Endothelial cell of umbilical vein (primary cell): ENCODE data around the gene NMD3. TPM values are rescaled to one million over a fixed set of nuclear protein-coding genes. Genes with fewer than 3 reads are reported as not detected.

Experiments
- Bru-seq: library from RNA; stranded (reverse); fragments of 400-500 nt; gene quantifications from one replicate; lab custom pipeline; 2021; lab: Mats Ljungman, UMichigan
- BruChase-seq, 2 experiments: library from RNA; stranded (reverse); fragments of 400-500 nt; gene quantifications; one replicate each; lab custom pipeline; 2021; lab: Mats Ljungman, UMichigan
- BruUV-seq: library from RNA; stranded (reverse); fragments of 400-500 nt; replicated peaks from 2 replicates; lab custom pipeline; 2021; lab: Mats Ljungman, UMichigan
- CTCF ChIA-PET: fragments of 300-600, 350-600 bp; sonication (Branson Sonifier 250); formaldehyde crosslinking; loops from one replicate; lab custom pipeline; 2021; ENCODE audit warnings: antibody characterized with exemption, inconsistent platforms; lab: Charles Lee
- POLR2A ChIA-PET: fragments of 300-600, 350-600 bp; sonication (Branson Sonifier 250); formaldehyde crosslinking; loops from one replicate; lab custom pipeline; 2021; ENCODE audit warnings: antibody characterized with exemption, inconsistent platforms; lab: Charles Lee
- DNase-seq: peaks from one replicate; pipeline ENCODE4 v3.0.0-alpha.2; 2011; ENCODE audit warnings: low read depth, low spot score
- FAIRE-seq: peaks from 2 replicates; lab custom pipeline; 2011; peaks lifted over from hg19 to GRCh38; lab: Jason Lieb, UNC
- H2AFZ ChIP-seq: 2 replicates; pipeline ENCODE4 v1.6.0; 2012; ENCODE audit warnings: low read depth, low read length, control low read depth, inconsistent platforms
- H3K27ac ChIP-seq: 2 replicates; pipeline ENCODE4 v1.5.1; 2011; ENCODE audit warnings: low read depth, mild to moderate bottlenecking, control low read depth, low read length, moderate library complexity; ENCODE audit not compliant: insufficient read depth
- H3K27me3 ChIP-seq, 2 experiments: 2 replicates each; pipeline versions ENCODE4 v1.6.0 to v1.6.1; 2011; ENCODE audit warnings: low read length in 2 of 2, mixed read lengths in 1 of 2; ENCODE audit not compliant: control insufficient read depth in 2 of 2, insufficient read depth in 2 of 2
- H3K36me3 ChIP-seq, 2 experiments: 2 replicates in 1 of 2; 3 replicates in 1 of 2; pipeline ENCODE4 v1.5.1; 2011; ENCODE audit warnings: low read length in 2 of 2, mild to moderate bottlenecking in 1 of 2, moderate library complexity in 1 of 2; ENCODE audit not compliant: control insufficient read depth in 2 of 2, insufficient read depth in 2 of 2; ENCODE audit errors: extremely low read depth in 1 of 2
- H3K4me1 ChIP-seq: 3 replicates; pipeline ENCODE4 v1.5.1; 2011; ENCODE audit warnings: mild to moderate bottlenecking, low read length; ENCODE audit not compliant: control insufficient read depth, insufficient read depth; ENCODE audit errors: extremely low read depth
- H3K4me2 ChIP-seq: 2 replicates; pipeline ENCODE4 v1.6.1; 2011; ENCODE audit warnings: low read length, control low read depth, mixed read lengths; ENCODE audit not compliant: insufficient read depth
- H3K4me3 ChIP-seq, 3 experiments: fragments of 200-600 bp in 1 of 3; sonication (generic), shearing (Covaris generic) in 1 of 3; replicated peaks in 1 of 3; 2 replicates each; pipeline ENCODE4 v1.5.1; 2011 to 2016; ENCODE audit warnings: control low read depth in 3 of 3, low read length in 3 of 3, mild to moderate bottlenecking in 2 of 3, inconsistent platforms in 1 of 3, low read depth in 1 of 3, moderate library complexity in 1 of 3; ENCODE audit not compliant: insufficient read depth in 1 of 3
- H3K79me2 ChIP-seq: 2 replicates; pipeline ENCODE4 v1.6.0; 2012; ENCODE audit warnings: low read length, inconsistent platforms; ENCODE audit not compliant: control insufficient read depth, insufficient read depth
- H3K9ac ChIP-seq: replicated peaks from 2 replicates; pipeline ENCODE3; 2011; ENCODE audit warnings: low read length, control low read depth; ENCODE audit not compliant: insufficient read depth; ENCODE audit errors: extremely low read depth
- H3K9me1 ChIP-seq: replicated peaks from 3 replicates; pipeline ENCODE4 v1.6.0; 2011; ENCODE audit warnings: mild to moderate bottlenecking, low read length; ENCODE audit not compliant: control insufficient read depth, insufficient read depth; ENCODE audit errors: extremely low read depth
- H3K9me3 ChIP-seq: replicated peaks from 2 replicates; pipeline ENCODE4 v1.5.1; 2012; ENCODE audit warnings: low read length, inconsistent platforms; ENCODE audit not compliant: control insufficient read depth, insufficient read depth
- H4K20me1 ChIP-seq: replicated peaks from 2 replicates; pipeline ENCODE3; 2011; ENCODE audit warnings: mild to moderate bottlenecking, low read length; ENCODE audit not compliant: control insufficient read depth, insufficient read depth; ENCODE audit errors: extremely low read depth
- CTCF ChIP-seq, 2 donors: IDR thresholded peaks; 1 replicate in 1 of 2; 2 replicates in 1 of 2; pipeline ENCODE4 v1.5.1; 2011; ENCODE audit warnings: low read length in 2 of 2, mild to moderate bottlenecking in 2 of 2, moderate library complexity in 2 of 2, control low read depth in 1 of 2, inconsistent platforms in 1 of 2, low read depth in 1 of 2; ENCODE audit not compliant: insufficient read depth in 1 of 2; ENCODE audit errors: extremely low read depth in 1 of 2
- FOS ChIP-seq: IDR thresholded peaks from 2 replicates; pipeline ENCODE4 v1.6.1; 2011; ENCODE audit warnings: mild to moderate bottlenecking, low read length, moderate library complexity, borderline replicate concordance; ENCODE audit not compliant: insufficient read depth
- GATA2 ChIP-seq: IDR thresholded peaks from 2 replicates; pipeline ENCODE4 v1.7.0; 2011; ENCODE audit warnings: low read depth, mild to moderate bottlenecking, moderate library complexity, mixed read lengths, low read length; ENCODE audit not compliant: insufficient read length, insufficient read depth
- JUN ChIP-seq: IDR thresholded peaks from 2 replicates; pipeline ENCODE4 v1.6.1; 2011; ENCODE audit warnings: borderline replicate concordance, low read depth; ENCODE audit not compliant: insufficient read length, insufficient read depth
- MYC ChIP-seq: IDR thresholded peaks from one replicate; pipeline ENCODE4 v1.6.1; 2011; ENCODE audit warnings: mild to moderate bottlenecking, low read depth, low read length
- POLR2A ChIP-seq: IDR thresholded peaks from 2 replicates; pipeline ENCODE4 v1.6.1; 2012; ENCODE audit warnings: low read depth, mild to moderate bottlenecking, control low read depth, low read length
- POLR2AphosphoS5 ChIP-seq: IDR thresholded peaks from 2 replicates; pipeline ENCODE4 v1.6.1; 2012; ENCODE audit warnings: low read depth, mild to moderate bottlenecking, control low read depth, low read length, moderate library complexity; ENCODE audit not compliant: insufficient read depth
- dilution Hi-C: fragments of 300-500 bp; cut with MboI; formaldehyde crosslinking; loops from one replicate; pipeline ENCODE4 v1.15.0; 2019; ENCODE audit warnings: low sequenced_read_pairs; ENCODE audit not compliant: extremely low pct_ligation_motif_present
- intact Hi-C: fragments of 100-400 bp; cut with micrococcal nuclease; formaldehyde crosslinking; loops from one replicate; pipeline ENCODE4 v1.10.0; 2022
- long read RNA-seq: library from polyadenylated mRNA; stranded (forward); transcript quantifications from one replicate; pipeline ENCODE4 v2.0.0, GENCODE V29; 2021
- polyA minus RNA-seq, 3 experiments: library from RNA; depleted of rRNA, polyadenylated mRNA; stranded (reverse); fragments of >200 nt; gene quantifications; 1 replicate in 1 of 3; 2 replicates in 2 of 3; pipeline ENCODE4 v1.2.3, GENCODE V29; 2011
- polyA plus RNA-seq, 4 experiments: library from polyadenylated mRNA; depleted of rRNA in 3 of 4; stranded (reverse) in 3 of 4; unstranded in 1 of 4; fragments of >200 nt; gene quantifications; 2 replicates each; pipeline versions ENCODE4 v1.2.1 to v1.2.3, GENCODE V29; 2011 to 2012; ENCODE audit warnings: missing spikeins in 1 of 4
- total RNA-seq: library from RNA; stranded (reverse); gene quantifications from 2 replicates; pipeline ENCODE4 v1.2.3, GENCODE V29; 2021

NMD3 gene
- total RNA-seq (53.8 and 57.9 TPM in 2 replicates), polyA plus RNA-seq (9.7 and 14.2 TPM in 2 replicates), polyA minus RNA-seq (54.0 and 65.7 TPM in 2 replicates), Bru-seq, nascent RNA (percentile 95 among the genes with signal in this experiment), BruChase-seq, experiment 1, labeled RNA remaining after a 6-hour chase (percentile 84 among the genes with signal in this experiment), BruChase-seq, experiment 2, labeled RNA remaining after a 2-hour chase (percentile 90 among the genes with signal in this experiment)
- 19.7 and 22.1 TPM in 2 replicates for polyA plus RNA-seq (2011; cell fraction: cytosol; rRNA removed)
- 31.4 and 32.9 TPM in 2 replicates for polyA plus RNA-seq (2011; cell fraction: nucleus; rRNA removed)
- 40.0 and 49.6 TPM in 2 replicates for polyA plus RNA-seq (2012)
- 29.6 TPM for polyA minus RNA-seq (2011; cell fraction: cytosol; rRNA and poly(A)+ RNA removed)
- polyA minus RNA-seq (2011; cell fraction: nucleus; rRNA and poly(A)+ RNA removed) = 50.5 and 70.8 TPM in 2 replicates
- long read RNA-seq, transcript NMD3-201 (16 exons, 3,049 nt) = major isoform, 73 of 108 reads
- long read RNA-seq, partial matches to known transcripts = 2 of 108 reads
- long read RNA-seq, other reads (novel, unspliced or antisense) = 33 of 108 reads

- H3K9me3 ChIP-seq = no peaks in the 10 kb centered on the region
- H2AFZ ChIP-seq = peak within 1 kb of the TSS; percentile 80
- intact Hi-C loops (loop anchor here (1.0 to 5.0 kb wide), 7 partner anchors 46 to 524 kb away; partner anchors contain the start of gene B3GALNT1), dilution Hi-C loops (no loop called here)
- no peaks in the 10 kb centered on the region for H3K27me3 ChIP-seq
- H3K4me1 ChIP-seq = peaks cover 27% of the 10 kb centered on the region
- peak within 1 kb of the TSS; percentile 99 for H3K9ac ChIP-seq
- BruUV-seq = no TSS peak
- peaks cover 7% of the 10 kb centered on the region for H4K20me1 ChIP-seq
- POLR2A ChIA-PET = interaction anchor here (0.7 kb wide), 1 partner anchor 151 kb away, joined by 3 read pairs; no protein-coding TSS in a partner anchor
- H3K36me3 ChIP-seq = peaks cover 0 to 9% of the 10 kb centered on the region in 2 experiments
- peak; percentile 89 for FAIRE-seq
- H3K4me3 ChIP-seq = peak within 1 kb of the TSS; percentile 68 to 96 (median 94)
- CTCF ChIA-PET = interaction anchor here (0.7 to 2.6 kb wide), 10 partner anchors 9 to 305 kb away, joined by 3 to 11 read pairs (median 4); no protein-coding TSS in a partner anchor
- TF ChIP-seq POLR2A (peak; percentile 93), GATA2 (no peak), POLR2AphosphoS5 (peak; percentile 92), CTCF (IDR thresholded peaks at IDR 0.05; ENCODE audit: extremely low read depth in 1 of 2, insufficient read depth in 1 of 2, low read depth in 1 of 2, low read length in 2 of 2) (no peak), JUN (no peak), MYC (no peak), FOS (no peak)
- peaks cover 49% of the 10 kb centered on the region for H3K79me2 ChIP-seq
- no peaks in the 10 kb centered on the region for H3K9me1 ChIP-seq
- peak within 1 kb of the TSS; percentile 83 for H3K27ac ChIP-seq
- peak; percentile 95 for DNase-seq
- H3K4me2 ChIP-seq = peak within 1 kb of the TSS; percentile 99
Observed at GRCh38 chr3:161220850-161221753, at the start of gene NMD3. Gene NMD3, plus strand, starts transcription at chr3:161221311. Its CDS starts 703 bp downstream, at chr3:161222014.
